Measurements from ENCODE around the gene TKT.

The TKT gene

GRCh38 chr3:53181024-53181371, 74.8 kb downstream of the TKT start:
- Histone ChIP-seq H2AFZ (ENCODE audit: low read depth, low read length) (no peak overlapping the region), H3K36me3 (replicated peaks; ENCODE audit: low read depth, low read length) (peaks cover 66% of the 10 kb centered on the region), H3K9ac (ENCODE audit: low read length) (peak overlapping the region; percentile 58; the same call in 1 of the 2 replicates), H3K9me3 (ENCODE audit: insufficient read depth, low read length) (no peaks in the 10 kb centered on the region), H3K4me3 (ENCODE audit: low read length) (peak overlapping the region; percentile 49; the same call in 1 of the 2 replicates), H3K27ac (ENCODE audit: low read length) (peak overlapping the region; percentile 62), H3K4me2 (ENCODE audit: low read length) (peak overlapping the region; percentile 83), H4K20me1 (ENCODE audit: insufficient read depth, low read length) (peaks cover 33% of the 10 kb centered on the region), H3K4me1 (ENCODE audit: low read length) (peaks cover 28% of the 10 kb centered on the region), H3K79me2 (ENCODE audit: low read length) (no peaks in the 10 kb centered on the region), H3K27me3 (ENCODE audit: low read depth, low read length) (no peaks in the 10 kb centered on the region)
- no peak for TF ChIP-seq CTCF (IDR thresholded peaks at IDR 0.05; ENCODE audit: low read depth, low read length)
- TF ChIP-seq EZH2phosphoT487 (IDR thresholded peaks at IDR 0.05; ENCODE audit: low read depth), result no peak

GRCh38 chr3:53180305-53181023, 75.4 kb downstream of the TKT start:
- peak overlapping the region; percentile 70 for H3K27ac ChIP-seq (ENCODE audit: low read length)
- peak overlapping the region; percentile 83 for H3K4me2 ChIP-seq (ENCODE audit: low read length)
- H2AFZ ChIP-seq (ENCODE audit: low read depth, low read length), result no peak overlapping the region
- peak overlapping the region; percentile 58 for H3K4me3 ChIP-seq (ENCODE audit: low read length)
- no peaks in the 10 kb centered on the region for H3K27me3 ChIP-seq (ENCODE audit: low read depth, low read length)
- peak overlapping the region; percentile 52; the same call in 1 of the 2 replicates for H3K9ac ChIP-seq (ENCODE audit: low read length)
- no peaks in the 10 kb centered on the region for H3K79me2 ChIP-seq (ENCODE audit: low read length)
- H4K20me1 ChIP-seq (ENCODE audit: insufficient read depth, low read length), result peaks cover 38% of the 10 kb centered on the region
- H3K4me1 ChIP-seq (ENCODE audit: low read length), result peaks cover 28% of the 10 kb centered on the region
- TF ChIP-seq CTCF (IDR thresholded peaks at IDR 0.05; ENCODE audit: low read depth, low read length) (no peak), EZH2phosphoT487 (IDR thresholded peaks at IDR 0.05; ENCODE audit: low read depth) (no peak)
- peaks cover 66% of the 10 kb centered on the region for H3K36me3 ChIP-seq (replicated peaks; ENCODE audit: low read depth, low read length)
- no peaks in the 10 kb centered on the region for H3K9me3 ChIP-seq (ENCODE audit: insufficient read depth, low read length)

GRCh38 chr3:53179580-53179979, 76.2 kb downstream of the TKT start:
- Histone ChIP-seq H2AFZ (ENCODE audit: low read depth, low read length) (no peak overlapping the region), H3K79me2 (ENCODE audit: low read length) (0 out of 2 replicates have a peak, but pooled peaks cover under 1% of the 10 kb centered on the region), H3K9ac (ENCODE audit: low read length) (no peak overlapping the region), H3K4me3 (ENCODE audit: low read length) (no peak overlapping the region), H3K4me1 (ENCODE audit: low read length) (peaks cover 28% of the 10 kb centered on the region), H3K9me3 (ENCODE audit: insufficient read depth, low read length) (no peaks in the 10 kb centered on the region), H3K27me3 (ENCODE audit: low read depth, low read length) (no peaks in the 10 kb centered on the region), H3K36me3 (replicated peaks; ENCODE audit: low read depth, low read length) (peaks cover 60% of the 10 kb centered on the region), H3K27ac (ENCODE audit: low read length) (peak overlapping the region; percentile 70; the same call in 1 of the 2 replicates), H4K20me1 (ENCODE audit: insufficient read depth, low read length) (peaks cover 47% of the 10 kb centered on the region), H3K4me2 (ENCODE audit: low read length) (peak overlapping the region; percentile 83; the same call in 1 of the 2 replicates)
- TF ChIP-seq EZH2phosphoT487 (IDR thresholded peaks at IDR 0.05; ENCODE audit: low read depth) (no peak), CTCF (IDR thresholded peaks at IDR 0.05; ENCODE audit: low read depth, low read length) (no peak)

GRCh38 chr3:53178246-53178645, 77.6 kb downstream of the TKT start:
- H3K4me3 ChIP-seq (ENCODE audit: low read length), result no peak overlapping the region
- H3K27me3 ChIP-seq (ENCODE audit: low read depth, low read length), result no peaks in the 10 kb centered on the region
- no peak overlapping the region for H3K4me2 ChIP-seq (ENCODE audit: low read length)
- no peak overlapping the region for H2AFZ ChIP-seq (ENCODE audit: low read depth, low read length)
- peaks cover 28% of the 10 kb centered on the region for H3K4me1 ChIP-seq (ENCODE audit: low read length)
- H4K20me1 ChIP-seq (ENCODE audit: insufficient read depth, low read length), result peaks cover 60% of the 10 kb centered on the region
- H3K36me3 ChIP-seq (replicated peaks; ENCODE audit: low read depth, low read length), result peaks cover 66% of the 10 kb centered on the region
- H3K27ac ChIP-seq (ENCODE audit: low read length), result no peak overlapping the region
- H3K9me3 ChIP-seq (ENCODE audit: insufficient read depth, low read length), result no peaks in the 10 kb centered on the region
- H3K79me2 ChIP-seq (ENCODE audit: low read length), result peaks cover 10% of the 10 kb centered on the region; the same call in 1 of the 2 replicates
- TF ChIP-seq CTCF (IDR thresholded peaks at IDR 0.05; ENCODE audit: low read depth, low read length), result no peak
- no peak for TF ChIP-seq EZH2phosphoT487 (IDR thresholded peaks at IDR 0.05; ENCODE audit: low read depth)
- H3K9ac ChIP-seq (ENCODE audit: low read length), result no peak overlapping the region

Measured in OCI-LY3 (cell line).